ENCODE measurements around the gene EEF1A2. TPM values are rescaled to one million over a fixed set of nuclear protein-coding genes. Genes with fewer than 3 reads are reported as not detected.

The EEF1A2 gene
- total and polyA plus RNA-seq, 2 donors (not counting 3 experiments of a cell fraction or from before 2014, with no cell fraction given), result 2.7 to 3.4 TPM

DNA sequence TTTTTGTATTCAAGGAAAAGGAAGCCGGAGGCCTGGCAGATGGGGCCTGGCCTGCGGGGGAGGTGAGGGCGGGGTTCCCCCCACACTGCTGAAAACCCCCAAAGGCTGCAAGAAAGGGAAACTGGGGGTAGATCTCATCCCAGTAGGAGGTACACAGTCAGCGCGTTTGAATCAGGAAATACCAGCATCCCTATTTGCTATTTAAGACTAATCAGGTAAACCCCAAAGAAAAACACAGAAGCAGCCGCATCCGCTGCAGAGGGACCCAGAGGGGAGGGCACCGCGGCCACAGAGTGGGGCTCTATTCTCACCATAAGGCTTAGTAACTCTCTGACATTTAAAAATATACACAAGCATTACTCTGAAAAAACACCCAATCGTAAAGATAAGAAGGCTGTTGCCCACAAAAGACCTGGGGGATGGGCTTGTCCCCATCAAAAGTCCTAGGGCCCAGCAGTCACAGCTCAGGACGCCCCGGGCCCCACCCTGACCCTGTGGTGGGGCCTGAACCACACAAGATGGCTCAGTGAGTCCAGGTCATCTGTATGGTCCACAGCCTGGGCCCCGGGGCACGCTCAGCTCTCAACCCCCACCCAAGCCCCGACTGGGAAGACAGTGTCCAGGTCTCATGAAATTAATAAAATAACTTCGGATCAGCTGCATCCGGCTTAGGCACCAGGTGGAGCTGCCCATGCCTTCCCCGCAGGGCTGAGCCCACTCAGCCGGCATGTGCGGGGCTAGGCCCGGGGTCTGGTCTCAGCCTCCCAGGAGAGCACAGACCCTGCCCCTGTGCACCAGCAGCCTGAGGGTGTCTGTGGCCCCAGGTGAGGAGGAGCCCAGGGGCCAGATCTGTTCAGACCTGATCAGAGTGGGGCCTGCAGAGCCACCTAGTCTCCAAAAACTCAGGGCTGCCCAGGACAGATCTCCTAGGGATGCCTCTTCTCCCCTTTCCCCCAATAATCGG lies 57.5 kb downstream of the EEF1A2 start:
- CTCF ChIA-PET, result interaction anchor here (0.6 to 1.3 kb wide), 7 partner anchors 11 to 533 kb away, joined by 3 to 4 read pairs (median 3); no protein-coding TSS in a partner anchor
- POLR2A ChIA-PET, result no interaction called here
- H3K27ac ChIP-seq (ENCODE audit: insufficient read depth, low read depth, low read length), result no peak overlapping the region

More for the DNA sequence above, 57.5 kb downstream of the EEF1A2 start:
- Histone ChIP-seq H3K79me2 (ENCODE audit: control insufficient read depth, insufficient read depth, low read length) (no peaks in the 10 kb centered on the region), H4K20me1 (replicated peaks; ENCODE audit: control insufficient read depth, extremely low read depth, insufficient read depth, low read length) (no peaks in the 10 kb centered on the region), H2AFZ (ENCODE audit: low read depth, low read length) (no peak overlapping the region), H3K4me1 (ENCODE audit: control insufficient read depth, extremely low read depth, insufficient read depth, low read length) (no peaks in the 10 kb centered on the region), H3K9me3 (replicated peaks; ENCODE audit: control insufficient read depth, insufficient read depth, low read length) (no peaks in the 10 kb centered on the region), H3K27me3 (ENCODE audit: control insufficient read depth in 2 of 2, insufficient read depth in 2 of 2, low read length in 2 of 2) (no peaks in the 10 kb centered on the region), H3K9ac (replicated peaks; ENCODE audit: extremely low read depth, insufficient read depth, low read length) (no peak overlapping the region), H3K4me3 (replicated peaks in 1 of 3; ENCODE audit: insufficient read depth in 1 of 3, low read depth in 1 of 3, low read length in 3 of 3) (no peak overlapping the region), H3K36me3 (ENCODE audit: control insufficient read depth in 2 of 2, extremely low read depth in 1 of 2, insufficient read depth in 2 of 2, low read length in 2 of 2) (no peaks in the 10 kb centered on the region), H3K9me1 (replicated peaks; ENCODE audit: control insufficient read depth, extremely low read depth, insufficient read depth, low read length) (no peaks in the 10 kb centered on the region), H3K4me2 (ENCODE audit: insufficient read depth, low read length) (no peak overlapping the region)
- dilution Hi-C loops (cut with MboI; ENCODE audit: extremely low pct_ligation_motif_present, low sequenced_read_pairs) (no loop called here), intact Hi-C loops (cut with micrococcal nuclease) (no loop called here)
- no TSS peak for BruUV-seq (replicated peaks)
- no peak for DNase-seq (ENCODE audit: low read depth, low spot score)
- no peak for FAIRE-seq
- TF ChIP-seq CTCF (IDR thresholded peaks at IDR 0.05; ENCODE audit: extremely low read depth in 1 of 2, insufficient read depth in 1 of 2, low read depth in 1 of 2, low read length in 2 of 2) (no peak), EZH2 (IDR thresholded peaks at IDR 0.05; ENCODE audit: borderline replicate concordance, low read depth, low read length, severe bottlenecking) (no peak), FOS (IDR thresholded peaks at IDR 0.05; ENCODE audit: borderline replicate concordance, insufficient read depth, low read length) (no peak), MYC (IDR thresholded peaks at IDR 0.05; ENCODE audit: low read depth, low read length) (no peak), POLR2AphosphoS5 (IDR thresholded peaks at IDR 0.05; ENCODE audit: insufficient read depth, low read depth, low read length) (no peak)

Data from endothelial cell of umbilical vein (primary cell).